Activated CD4-positive, alpha-beta T cell treated with anti-CD3 and anti-CD28 coated beads for 48 hours (primary cell): Measurements from ENCODE around the gene ZNF276.
"Not testable (repeated sequence)": the region's sequence is repeated elsewhere in the genome, so short reads cannot be mapped to it uniquely, and the experiment has no call there.

ENCODE experiments used
- DNase-seq: peaks from one replicate; pipeline ENCODE4 v3.0.0-alpha.2; 2020

ZNF276 gene, protein sequence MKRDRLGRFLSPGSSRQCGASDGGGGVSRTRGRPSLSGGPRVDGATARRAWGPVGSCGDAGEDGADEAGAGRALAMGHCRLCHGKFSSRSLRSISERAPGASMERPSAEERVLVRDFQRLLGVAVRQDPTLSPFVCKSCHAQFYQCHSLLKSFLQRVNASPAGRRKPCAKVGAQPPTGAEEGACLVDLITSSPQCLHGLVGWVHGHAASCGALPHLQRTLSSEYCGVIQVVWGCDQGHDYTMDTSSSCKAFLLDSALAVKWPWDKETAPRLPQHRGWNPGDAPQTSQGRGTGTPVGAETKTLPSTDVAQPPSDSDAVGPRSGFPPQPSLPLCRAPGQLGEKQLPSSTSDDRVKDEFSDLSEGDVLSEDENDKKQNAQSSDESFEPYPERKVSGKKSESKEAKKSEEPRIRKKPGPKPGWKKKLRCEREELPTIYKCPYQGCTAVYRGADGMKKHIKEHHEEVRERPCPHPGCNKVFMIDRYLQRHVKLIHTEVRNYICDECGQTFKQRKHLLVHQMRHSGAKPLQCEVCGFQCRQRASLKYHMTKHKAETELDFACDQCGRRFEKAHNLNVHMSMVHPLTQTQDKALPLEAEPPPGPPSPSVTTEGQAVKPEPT

DNA sequence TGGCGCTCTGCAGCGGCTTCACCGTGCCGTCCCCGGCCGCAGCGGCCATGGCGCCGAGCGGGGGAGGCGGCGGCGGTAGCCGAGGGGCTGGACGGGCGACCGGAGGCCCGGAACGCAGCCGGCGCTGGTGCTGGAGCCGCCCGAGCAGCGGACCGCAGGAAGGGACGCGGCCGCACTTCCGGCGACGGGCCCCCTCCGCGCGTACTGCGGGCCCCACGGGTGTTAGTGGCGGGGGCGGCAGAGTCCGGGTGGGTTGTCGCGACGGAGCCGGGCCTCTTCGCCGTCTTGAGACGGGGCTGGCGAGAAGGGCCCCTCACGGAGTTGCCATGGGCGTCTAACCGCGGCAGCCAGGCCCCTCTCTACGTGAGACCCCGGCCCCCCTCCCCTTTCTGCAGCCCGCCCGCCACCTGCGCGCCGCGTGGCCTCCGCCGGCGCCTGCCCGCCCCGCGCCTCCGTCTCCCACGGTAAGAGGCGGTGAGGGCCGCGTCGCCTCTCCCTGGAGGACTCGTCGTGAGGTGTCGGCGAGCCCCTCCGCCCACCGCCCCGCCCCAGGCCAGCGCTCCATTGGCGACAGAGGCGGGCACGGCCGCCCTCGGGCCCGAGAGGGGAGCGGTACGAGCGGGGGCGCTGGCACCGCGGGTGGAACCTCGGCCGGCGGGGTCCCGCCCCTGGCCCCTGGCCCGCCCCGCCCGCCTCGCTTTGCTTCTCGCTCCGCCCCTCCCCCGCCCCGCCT, at the start of gene ZNF276, which contains the start of gene VPS9D1:
ZNF276 (plus strand) TSS at position 725 of the 733 bp plus-strand sequence. CDS start 104 bp downstream, outside the sequence.
VPS9D1 (minus strand) TSS at position 86 of the 733 bp plus-strand sequence; CDS start at position 49, 37 bp downstream.
- peak; percentile 89 for DNase-seq

DNA sequence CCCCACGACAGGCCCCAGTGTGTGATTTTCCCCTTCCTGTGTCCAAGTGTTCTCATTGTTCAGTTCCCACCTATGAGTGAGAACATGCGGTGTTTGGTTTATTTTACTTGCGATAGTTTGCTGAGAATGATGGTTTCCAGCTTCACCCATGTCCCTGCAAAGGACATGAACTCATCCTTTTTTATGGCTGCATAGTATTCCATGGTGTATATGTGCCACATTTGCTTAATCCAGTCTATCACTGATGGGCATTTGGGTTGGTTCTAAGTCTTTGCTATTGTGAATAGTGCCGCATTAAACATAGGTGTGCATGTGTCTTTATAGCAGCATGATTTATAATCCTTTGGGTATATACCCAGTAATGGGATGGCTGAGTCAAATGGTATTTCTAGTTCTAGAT, 49.8 kb upstream of the ZNF276 start:
- not testable (repeated sequence) for DNase-seq

DNA sequence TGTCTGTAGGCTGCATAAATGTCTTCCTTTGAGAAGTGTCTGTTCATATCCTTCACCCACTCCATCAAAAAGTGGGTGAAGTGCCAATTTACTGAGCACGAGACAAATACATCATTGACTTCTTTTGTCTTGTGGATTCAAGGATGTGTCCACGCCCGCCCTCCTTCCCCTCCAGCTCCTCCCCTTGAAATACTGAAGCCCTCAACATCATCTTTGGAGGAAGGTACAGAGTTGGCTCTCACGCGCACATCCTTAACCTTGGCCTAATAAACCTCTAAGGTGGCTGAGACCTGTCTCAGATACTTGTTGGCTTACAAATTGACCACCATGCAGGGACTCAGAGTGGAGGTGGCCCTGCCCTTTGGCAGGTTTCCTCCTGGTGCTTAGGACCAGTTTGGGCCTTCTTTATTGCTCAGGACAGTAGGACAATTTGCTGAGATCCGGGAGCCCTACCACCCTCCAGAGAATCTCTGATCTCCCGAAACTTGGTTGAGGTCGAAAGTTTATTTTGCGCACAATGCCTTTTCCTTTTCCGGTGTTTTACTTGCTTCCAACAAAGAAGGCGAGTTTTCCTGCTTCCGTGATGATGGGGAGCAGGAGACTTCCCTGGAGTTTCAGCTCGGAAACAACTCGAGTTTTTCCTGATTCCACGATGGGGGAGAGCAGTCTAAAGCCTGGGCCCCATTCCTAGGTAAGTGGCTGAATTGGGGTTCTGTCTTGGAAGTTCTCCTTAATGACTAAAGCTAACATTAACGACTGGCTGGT, 49.0 kb upstream of the ZNF276 start:
- no peak for DNase-seq

DNA sequence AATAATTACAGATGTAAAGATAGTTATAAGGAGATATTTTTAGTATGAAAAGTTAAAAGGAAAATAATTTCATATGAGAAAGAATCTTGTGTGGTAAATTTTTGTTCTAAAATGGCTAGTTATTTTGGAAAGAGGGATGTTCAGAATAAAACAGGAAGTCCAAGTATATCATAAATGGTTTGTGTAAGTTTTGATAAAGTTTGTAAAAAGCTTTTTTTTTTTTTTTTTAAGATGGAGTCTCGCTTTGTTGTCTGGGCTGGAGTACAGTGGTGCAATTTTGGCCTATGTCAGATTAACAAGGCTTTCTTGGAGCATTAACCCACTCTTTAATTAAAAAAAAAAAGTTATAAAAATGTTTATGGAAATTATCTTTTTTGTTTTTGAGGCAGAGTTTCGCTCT, 43.1 kb upstream of the ZNF276 start:
- DNase-seq: no peak

DNA sequence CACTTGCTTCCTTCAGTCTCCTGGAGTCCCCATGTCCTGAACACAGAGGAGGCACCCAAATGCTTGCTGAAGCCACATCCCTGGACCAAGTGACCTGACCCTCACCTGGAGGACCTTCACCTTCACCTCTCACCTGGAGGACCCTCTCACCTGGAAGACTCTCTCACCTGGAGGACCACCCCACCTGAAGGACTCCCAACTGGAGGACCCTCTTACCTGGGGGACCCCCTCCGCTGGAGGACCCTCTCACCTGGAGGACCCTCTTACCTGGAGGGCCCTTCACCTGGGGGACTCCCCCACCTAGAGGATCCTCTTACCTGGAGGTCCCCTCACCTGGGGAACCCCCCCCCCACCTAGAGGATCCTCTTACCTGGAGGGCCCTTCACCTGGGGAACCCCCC, 35.4 kb upstream of the ZNF276 start:
- no peak for DNase-seq

DNA sequence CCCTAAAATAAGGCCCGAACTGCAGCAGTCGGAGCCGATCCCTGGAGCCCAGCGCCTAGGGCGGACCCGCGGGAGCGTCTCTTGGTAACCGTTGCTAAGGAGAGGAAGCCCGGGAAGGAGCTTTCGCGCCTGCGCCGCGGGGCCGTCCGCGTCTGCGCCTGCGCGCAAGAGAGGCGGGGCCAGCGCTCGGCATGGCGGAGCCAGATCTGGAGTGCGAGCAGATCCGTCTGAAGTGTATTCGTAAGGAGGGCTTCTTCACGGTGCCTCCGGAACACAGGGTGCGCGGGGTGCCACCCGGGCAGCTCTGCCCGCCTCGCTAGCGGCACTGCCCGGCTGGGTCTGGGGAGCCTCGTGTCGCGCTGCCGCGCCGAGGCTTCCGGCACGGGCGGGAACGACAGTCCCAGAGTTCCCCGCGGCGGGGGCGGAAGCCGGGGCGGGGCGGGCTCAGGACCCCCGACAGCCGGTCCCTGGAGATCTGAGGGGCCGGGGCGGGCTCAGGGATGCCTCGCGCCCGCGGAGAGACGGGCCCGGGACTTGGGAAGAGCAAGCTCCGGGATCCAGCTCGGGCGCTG, 34.7 kb upstream of the ZNF276 start, which contains the start of gene CDK10:
CDK10 (plus strand) TSS at position 170 of the 572 bp plus-strand sequence; CDS start at position 192, 22 bp downstream.
- DNase-seq: peak; percentile 94

DNA sequence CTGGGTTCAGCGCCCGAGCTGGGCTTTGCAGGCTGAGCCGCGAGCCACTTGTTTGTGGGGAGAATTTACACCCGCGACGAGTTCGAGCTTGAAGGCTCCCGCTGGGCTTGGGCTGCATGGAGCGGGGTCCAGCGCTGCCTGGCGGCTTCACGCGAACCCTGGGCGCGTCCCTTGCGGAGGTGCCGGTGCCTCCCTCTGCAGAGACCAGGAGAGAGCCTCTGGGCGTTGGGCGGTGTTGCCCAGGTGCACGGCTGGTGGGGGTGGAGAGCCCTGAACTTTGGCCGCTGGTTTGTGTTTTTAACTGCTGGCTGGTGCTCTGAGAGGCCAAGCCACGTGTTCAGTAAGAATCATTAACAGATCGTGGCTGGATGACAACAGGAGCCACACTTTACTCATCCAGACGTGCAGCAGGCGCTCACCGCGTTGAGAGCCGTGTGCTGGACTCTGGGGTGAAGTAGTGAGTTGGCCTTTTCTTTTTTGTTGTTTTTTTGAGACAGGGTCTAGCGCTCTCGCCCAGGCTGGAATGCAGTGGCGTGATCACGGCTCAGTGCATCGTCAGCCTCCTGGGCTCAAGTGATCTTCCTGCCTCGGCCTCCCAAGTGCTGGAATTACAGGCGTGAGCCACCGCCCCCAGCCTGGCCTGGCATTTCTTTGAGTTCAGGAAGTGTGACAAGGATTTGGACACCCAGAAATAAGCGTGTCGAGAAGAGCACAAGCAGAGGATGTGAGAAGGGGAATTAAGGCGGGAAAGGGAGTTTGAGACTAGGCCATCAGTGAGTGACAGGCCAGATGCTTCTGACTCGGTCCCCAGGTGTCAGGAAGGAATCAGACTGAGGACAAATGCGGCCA, 34.0 kb upstream of the ZNF276 start:
- peak; percentile 38 for DNase-seq

DNA sequence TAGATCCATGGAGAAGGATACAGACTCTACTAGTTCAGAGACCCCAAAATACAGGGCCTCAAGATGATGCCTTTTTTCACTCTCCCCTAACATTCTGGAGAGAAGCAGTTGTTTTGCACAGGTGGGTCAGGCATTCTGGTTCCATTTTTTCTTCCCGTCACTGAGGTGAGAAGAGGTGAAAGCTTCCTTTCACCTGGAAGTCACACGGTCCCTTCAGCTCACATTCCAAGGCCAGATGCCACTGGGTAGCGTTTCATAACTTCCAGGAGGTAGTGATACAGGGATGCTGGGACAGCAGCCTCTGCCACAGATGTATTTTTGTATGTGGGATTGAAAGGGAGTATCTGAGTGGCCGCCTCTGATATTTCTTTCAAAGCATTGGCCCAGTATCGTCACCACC, 32.9 kb upstream of the ZNF276 start:
- no peak for DNase-seq

DNA sequence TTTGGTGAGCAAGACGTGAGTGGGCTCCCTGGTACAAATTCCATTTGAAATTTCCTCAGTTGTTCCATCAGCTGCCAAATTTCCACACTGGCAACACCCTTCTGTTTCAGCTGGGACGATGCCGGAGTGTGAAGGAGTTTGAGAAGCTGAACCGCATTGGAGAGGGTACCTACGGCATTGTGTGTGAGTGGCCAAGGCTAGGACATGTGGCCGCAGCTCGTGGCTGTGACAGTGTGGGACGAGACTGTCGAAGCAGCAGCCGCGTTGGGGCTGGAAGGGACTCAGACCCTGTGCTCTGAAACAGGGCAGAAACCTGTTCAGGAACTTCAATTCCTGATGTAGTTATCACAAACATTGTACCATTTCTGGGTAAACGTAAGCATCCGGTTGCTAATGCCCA, 32.2 kb upstream of the ZNF276 start:
- DNase-seq: no peak

DNA sequence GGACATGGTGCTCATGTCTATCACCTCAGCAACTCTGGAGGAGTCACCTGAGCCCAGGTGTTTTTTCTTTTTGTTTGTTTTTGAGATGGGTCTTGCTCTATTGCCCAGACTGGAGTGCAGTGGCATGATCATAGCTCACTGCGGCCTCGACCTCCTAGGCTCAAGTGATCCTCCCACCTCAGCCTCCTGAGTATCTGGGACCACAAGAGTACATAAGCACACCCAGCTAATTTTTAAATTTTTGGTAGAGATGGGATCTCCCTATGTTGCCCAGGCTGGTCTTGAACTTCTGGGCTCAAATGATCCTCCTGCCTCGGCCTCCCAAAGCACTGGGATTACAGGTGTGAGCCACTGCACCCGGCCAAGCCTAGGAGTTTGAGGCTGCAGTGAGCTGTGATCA, 31.7 kb upstream of the ZNF276 start:
- DNase-seq: not testable (repeated sequence)

DNA sequence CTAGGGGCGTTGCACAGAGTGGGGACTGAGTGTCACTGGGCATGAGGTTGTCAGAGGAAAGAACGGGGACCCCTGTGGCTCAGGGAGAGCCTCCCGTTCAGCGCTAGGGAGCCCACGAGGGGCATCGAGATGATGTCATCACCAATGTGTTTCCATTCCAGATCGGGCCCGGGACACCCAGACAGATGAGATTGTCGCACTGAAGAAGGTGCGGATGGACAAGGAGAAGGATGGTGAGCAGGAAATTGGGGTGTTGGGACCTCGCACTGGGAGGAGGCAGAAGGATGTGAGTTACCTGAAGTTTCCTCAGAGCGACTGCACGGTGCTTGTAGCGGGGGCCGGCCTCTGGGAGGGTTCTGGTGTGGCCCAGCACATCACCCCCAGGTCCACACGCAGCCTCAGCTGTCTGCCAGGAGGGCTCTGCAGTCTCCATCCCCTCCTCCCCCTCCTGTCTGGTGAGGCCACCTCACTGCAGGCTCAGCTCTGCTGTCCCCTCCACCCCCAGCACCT, 30.9 kb upstream of the ZNF276 start:
- no peak for DNase-seq

DNA sequence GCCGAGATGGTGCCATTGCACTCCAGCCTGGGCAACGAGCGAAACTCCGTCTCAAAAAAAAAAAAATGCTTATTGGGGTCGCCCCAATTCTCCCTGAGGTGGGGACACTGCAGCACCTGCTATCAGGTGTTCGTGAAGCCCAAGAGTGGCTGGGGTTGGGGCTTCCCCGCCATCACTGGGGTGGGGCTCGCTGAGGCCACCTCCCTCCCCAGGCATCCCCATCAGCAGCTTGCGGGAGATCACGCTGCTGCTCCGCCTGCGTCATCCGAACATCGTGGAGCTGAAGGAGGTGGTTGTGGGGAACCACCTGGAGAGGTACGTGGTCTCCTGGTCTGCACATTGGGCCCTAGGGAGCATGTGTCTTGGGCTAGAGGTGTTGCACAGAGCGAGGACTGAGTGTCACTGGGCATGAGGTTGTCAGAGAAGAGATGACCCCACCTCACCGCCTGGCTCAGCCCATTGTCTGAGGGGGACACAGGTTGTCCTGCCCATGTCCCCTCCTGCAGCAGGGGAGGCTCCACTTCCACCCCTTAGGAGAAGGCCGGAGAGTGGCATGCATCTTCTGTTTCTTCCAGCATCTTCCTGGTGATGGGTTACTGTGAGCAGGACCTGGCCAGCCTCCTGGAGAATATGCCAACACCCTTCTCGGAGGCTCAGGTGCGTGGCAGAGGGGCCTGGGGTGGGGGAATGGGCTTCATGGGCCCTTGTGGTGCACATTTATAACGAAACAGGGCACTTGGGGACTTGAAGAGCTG, 29.9 kb upstream of the ZNF276 start:
- no peak for DNase-seq

DNA sequence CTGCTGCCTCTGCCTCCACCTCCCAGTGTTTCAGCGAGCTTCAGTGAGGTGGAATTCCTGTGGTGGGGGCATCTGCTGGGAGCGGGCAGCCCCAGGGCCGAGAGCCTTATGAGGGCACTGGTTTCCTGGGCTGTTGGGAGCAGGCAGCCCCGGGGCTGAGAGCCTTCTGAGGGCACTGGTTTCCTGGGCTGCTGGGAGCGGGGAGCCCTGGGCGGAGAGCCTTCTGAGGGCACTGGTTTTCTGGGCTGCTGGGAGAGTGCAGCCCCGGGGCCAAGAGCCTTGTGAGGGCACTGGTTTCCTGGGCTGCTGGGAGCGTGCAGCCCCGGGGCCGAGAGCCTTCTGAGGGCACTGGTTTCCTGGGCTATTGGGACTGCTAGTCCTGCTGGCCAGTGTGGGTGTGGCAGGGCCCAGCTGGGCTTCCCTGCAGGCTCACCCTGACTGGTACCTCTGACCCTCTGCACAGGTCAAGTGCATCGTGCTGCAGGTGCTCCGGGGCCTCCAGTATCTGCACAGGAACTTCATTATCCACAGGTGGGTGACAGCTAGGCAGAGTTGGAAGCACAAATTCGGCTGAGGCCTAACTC, 29.3 kb upstream of the ZNF276 start:
- DNase-seq: no peak

DNA sequence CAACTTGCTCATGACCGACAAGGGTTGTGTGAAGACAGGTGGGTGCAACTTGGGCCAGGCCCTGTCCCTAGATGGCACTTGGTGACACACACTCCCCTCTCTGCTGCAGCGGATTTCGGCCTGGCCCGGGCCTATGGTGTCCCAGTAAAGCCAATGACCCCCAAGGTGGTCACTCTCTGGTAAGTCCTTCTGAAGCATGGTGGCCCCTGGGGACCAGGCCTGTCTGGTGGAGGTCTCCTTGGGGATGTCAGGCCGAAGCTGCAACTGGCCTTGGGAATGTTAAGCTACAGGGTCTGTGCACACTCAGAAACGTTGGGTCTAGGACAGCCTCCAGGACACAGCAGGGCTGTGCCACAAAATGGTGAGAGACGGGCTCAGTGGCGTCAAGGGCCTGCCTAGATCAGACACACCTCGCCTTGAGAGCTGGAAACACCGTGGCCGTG, 28.0 kb upstream of the ZNF276 start:
- no peak for DNase-seq

DNA sequence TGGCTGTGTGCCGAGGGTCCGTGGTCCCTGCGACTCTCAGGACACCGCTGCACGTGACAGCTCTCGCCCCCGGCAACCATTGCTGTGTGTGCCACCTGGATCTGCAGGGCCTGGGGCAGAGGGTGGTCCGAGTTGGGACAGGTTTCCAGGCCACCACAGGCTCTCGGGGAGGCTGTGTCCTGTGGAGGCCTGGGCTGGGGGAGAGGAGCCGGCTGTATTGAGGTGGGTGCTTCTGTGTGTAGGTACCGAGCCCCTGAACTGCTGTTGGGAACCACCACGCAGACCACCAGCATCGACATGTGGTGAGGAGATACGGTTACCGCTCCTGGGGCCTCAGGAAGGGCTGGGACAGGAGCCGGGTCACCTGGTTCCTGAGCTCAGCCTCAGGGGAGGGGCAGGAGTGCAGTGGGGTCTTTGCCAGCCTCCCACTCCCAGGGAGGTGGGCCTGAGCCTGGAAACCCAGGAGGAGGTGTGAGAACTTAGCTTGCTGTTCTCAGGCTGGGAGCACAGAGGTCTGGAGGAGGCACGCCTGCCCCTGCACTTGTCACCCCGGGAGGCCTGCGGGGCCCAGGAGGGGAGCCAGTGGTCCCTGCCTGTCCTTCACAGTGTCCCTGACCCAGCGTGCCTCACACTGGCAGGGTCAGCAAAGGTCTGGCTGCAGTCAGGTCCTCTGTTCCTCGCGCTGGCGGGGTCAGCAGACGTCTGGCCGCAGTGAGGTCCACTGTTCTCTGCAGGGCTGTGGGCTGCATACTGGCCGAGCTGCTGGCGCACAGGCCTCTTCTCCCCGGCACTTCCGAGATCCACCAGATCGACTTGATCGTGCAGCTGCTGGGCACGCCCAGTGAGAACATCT, 27.2 kb upstream of the ZNF276 start:
- no peak for DNase-seq

DNA sequence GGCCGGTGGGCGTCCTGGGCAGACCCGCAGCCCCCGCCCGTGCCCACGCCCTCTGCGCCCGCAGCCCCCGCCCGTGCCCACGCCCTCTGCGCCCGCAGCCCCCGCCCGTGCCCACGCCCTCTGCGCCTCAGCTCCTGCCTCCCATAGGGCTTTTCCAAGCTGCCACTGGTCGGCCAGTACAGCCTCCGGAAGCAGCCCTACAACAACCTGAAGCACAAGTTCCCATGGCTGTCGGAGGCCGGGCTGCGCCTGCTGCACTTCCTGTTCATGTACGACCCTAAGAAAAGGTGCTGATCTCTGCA, 26.6 kb upstream of the ZNF276 start:
- DNase-seq: not testable (repeated sequence)

DNA sequence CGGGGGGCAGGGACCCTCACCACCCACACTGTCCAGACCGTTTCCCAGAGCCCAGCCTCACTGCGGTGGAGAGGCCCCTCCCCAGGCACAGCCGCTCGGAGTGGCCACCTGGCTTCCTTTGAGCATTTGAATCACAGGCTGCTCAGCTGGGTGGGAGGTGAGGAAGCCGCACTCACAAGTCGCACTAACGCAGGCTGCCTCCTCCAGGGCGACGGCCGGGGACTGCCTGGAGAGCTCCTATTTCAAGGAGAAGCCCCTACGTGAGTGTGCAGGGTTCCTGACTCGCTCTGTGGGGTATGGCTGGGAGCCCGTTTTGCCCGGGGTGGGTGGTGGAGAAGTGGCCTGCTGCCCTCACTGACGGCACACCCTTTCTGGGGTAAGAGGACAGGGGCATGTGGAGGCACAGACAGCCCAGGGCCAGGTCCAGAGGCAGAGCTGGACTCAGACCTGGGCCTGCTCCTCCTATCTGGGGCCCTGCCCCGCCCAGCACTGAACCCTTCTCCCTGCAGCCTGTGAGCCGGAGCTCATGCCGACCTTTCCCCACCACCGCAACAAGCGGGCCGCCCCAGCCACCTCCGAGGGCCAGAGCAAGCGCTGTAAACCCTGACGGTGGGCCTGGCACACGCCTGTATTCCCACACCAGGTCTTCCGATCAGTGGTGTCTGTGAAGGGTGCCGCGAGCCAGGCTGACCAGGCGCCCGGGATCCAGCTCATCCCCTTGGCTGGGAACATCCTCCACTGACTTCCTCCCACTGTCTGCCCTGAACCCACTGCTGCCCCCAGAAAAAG, 26.1 kb upstream of the ZNF276 start:
- no peak for DNase-seq
